Bone marrow (tissue), 2 donors: ENCODE results near the gene NT5DC3.

Source experiments
- DNase-seq, 2 donors: peaks; one replicate each; lab custom pipeline; 2025; lab: John Stamatoyannopoulos, UW

Gene NT5DC3

DNA sequence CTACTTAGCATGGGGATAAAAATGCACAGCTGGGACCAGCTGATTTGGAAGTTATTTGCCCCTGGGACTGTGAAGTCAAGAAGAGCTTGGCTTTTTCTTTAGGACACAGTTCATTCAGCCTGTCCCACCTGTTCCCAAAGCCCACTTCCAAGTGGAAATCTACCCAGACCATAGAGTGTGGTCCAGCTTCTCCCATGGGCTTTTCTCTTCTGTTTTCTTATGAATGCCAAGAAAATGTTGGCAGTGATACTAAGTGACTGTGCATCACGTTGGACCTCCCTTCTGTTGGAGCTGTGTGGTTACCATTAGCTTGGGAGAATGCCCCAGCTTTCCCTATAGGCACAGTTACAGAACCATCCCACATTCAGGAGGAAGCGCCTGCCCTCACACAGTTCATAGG lies 89.4 kb downstream of the NT5DC3 start:
- no peak for DNase-seq

DNA sequence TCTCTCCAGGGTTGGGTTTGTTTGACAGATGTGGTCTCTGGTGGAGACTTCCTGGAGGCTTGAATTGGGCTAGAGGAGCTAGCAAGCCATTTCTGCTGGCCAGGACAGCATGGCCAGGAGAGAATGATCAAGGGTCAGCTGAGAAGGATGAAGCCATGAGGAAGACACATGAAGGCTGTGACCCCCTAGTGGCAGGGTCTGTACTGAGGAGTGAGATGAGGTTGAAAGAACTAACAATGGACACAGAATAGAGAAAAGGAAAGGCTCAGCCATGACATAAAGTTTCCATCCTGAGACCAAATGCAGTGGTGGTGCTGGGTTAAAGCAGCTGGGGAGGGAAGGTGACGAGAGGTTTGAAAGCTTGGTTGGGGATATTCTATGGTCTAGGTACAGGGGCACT lies 89.9 kb downstream of the NT5DC3 start:
- no peak for DNase-seq

DNA sequence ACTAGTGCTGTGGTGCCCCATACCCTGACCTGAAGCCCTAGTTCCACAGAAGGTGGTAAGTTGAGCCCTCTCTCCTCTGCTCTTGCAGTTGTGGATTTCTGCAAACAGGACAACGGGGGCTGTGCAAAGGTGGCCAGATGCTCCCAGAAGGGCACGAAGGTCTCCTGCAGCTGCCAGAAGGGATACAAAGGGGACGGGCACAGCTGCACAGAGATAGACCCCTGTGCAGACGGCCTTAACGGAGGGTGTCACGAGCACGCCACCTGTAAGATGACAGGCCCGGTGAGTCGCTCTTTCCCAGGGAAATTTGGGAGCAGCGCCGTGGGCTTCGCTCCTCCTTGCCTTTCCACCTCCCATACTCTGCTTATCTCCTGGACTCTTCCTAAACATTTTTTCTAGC lies 92.2 kb downstream of the NT5DC3 start:
- no peak for DNase-seq

DNA sequence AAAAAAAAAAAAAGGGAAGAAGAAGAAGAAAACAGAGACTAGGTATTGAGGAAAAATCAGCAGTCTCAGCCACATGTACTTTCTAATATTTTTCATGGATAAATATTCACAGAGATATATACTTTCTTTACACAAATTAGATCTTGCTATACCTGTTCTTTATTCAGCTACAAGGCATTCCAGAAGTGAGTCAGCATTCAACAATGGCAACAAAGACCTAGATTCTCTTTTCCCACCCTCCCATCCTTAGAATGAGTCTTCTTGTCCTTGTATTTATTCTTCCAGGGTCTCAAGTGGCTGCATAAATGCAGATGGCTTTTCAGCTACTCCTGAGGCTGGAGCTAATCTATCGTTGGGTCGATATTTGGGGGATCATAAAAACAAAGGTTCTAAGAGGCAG lies 93.0 kb downstream of the NT5DC3 start:
- no peak for DNase-seq

DNA sequence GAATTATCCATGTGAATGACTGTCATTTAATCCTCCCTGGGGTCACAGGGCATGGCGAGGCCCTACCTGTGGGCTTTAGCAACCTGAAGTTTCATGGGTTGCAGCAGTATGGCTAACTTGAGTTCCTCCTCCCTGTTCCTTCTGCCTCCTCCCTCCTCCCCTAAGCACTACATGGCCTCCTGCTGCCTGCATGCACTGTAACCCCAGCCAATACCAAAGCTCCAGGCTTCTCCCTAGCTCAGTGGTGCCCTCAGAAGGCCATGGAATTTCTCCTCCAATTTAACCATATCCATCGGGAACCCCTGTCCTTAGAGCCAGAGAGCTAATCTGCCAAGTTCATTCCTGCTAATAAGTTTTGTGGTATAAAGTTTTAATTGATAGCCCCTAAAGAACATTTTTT lies 95.1 kb downstream of the NT5DC3 start:
- no peak for DNase-seq

DNA sequence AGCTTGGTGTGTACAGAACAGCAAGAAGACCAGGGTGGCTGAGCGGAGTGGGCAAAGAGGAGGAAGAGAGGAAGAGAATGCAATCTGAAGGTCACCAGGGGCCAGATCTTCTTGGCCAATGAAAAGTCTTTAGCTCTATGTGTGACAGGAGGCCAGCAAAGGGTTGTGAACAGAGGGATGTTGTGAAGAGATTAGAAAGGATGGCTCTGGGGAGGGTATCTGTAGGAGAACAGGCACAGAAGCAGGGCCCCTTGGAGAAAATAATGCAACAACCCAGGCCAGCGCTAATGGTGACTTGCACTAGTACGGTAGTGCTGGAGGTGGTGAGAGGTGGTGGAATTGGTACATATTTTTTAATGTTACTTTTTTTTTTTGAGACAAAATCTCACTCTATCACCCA lies 97.2 kb downstream of the NT5DC3 start:
- no peak for DNase-seq

DNA sequence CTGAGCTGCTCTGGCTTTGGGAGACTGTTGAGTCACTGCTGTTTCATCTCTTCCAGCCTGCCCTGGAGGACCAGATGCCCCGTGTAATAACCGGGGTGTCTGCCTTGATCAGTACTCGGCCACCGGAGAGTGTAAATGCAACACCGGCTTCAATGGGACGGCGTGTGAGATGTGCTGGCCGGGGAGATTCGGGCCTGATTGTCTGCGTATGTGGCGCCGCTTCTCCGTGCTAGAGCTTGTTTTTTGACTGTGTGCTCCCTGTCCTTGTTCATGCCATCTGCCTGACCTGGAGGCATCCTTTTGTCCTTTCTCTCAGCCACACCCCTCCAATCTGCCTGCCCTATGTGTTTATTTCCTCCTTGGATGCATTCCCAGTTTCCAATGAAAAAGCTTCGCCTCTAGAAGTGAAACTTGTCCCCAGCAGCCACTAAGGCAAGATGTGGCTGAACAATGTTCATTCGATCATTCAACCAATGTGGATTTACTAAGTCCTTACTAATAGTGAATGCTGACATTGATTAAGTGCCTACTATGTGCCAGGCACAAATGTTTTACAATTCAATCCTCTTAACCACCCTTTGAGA lies 98.6 kb downstream of the NT5DC3 start:
- DNase-seq: no peak

DNA sequence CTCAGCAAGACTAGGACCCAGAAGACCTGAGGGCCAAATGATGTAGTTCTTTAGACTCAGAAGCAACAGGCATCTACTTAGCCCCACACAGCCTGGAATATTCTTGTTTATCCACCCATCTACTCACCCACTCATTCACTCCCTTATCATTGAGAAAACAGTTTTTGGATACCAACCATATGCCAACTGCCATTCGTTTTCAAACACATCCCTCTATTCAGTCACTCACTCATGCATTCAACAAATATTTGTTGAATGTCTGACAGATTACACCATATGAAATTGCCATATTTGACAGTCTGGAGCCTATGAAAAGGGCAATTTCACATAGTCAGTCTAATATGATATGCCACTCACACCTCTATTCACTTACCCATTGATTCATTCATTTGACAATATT lies 103.2 kb downstream of the NT5DC3 start:
- DNase-seq: no peak

DNA sequence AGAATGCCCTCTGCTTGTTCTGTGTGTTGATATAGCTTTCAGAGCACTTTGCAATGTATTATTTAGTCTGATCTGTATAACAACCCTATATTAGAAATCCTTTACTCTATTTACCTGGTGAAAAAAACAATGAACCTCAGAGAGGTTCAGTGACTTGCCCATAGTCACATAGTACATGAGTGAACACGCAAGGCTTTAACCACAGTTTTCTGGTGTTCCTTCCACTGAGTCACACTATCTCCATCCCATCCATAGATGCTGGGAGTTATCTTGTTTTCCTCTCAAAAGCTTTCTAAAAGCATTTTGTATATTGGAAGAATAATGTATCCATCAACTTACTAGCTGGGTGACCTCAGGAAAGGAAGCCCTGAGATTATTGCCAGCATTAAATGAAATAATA lies 104.5 kb downstream of the NT5DC3 start:
- no peak for DNase-seq

DNA sequence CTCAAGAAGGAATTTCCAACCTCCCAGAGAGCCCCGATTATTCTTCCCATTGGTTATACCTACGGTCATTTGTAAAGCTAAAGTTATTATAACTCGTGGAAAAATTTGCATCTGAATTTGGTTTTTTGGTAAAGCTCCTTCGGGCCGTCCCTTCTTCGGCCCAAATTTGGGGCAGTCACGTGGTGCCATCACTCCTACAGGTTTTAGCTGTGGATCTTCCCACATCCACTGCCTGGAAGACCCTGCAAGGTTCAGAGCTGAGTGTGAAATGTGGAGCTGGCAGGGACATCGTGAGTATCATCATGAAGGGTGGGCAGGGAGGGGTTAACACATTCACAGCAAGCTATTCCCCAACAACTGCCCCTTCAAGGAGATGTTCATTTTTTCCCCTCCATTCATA lies 105.7 kb downstream of the NT5DC3 start:
- DNase-seq: no peak

DNA sequence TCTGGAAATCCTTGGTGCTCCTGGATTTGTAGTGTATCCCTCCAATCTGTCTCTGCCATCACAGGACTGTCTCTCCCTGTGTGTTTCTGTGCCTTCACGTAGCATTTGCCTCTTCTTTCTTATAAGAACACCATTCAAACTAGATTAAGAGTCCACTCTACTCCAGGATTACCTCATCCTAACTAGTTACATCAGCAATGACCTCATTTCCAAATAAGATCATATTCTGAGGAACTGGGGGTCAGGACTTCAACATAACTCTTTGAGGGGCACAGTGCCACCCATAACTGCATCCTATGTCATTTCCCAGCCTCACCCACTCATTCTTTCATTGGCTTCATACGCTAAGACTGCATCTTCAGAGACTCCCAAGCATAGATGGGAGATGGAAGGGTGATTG lies 106.2 kb downstream of the NT5DC3 start:
- no peak for DNase-seq

DNA sequence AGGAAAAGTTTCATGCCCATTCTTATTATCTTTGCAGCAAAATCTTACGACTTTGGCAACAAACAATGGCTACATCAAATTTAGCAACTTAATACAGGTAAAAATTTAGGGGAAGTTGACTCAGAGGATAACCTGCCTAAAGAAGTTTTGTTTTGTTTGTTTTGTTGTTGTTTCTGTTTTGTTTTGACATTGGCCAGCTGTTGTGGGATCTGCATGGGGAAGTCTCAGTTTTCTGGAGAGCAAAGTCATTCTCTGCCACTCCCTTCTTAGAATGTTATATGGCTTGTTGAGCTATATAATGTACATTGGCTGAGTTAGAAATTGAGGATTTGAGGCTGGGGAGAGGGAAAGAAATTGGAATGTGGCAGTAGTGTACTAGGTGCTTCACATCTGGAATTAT lies 109.5 kb downstream of the NT5DC3 start:
- no peak for DNase-seq

DNA sequence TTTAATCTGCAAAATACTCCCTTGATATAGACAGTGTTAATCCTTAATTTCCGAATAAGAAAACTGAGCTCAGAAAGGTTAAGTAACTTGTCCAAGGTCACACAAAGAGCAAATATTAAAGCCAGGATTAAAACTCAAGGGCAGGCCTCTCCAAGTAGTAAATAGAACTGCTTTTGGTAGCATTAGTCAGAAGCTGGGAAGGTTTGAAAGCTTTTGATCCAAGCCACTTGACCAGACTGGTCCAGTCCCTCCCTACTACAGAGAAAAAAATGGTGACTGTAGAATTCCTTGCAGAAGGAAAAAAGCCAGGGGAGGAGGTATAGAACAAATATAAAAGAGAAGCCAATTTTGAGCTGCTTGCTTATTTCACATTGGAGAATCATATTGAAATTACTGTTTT lies 111.5 kb downstream of the NT5DC3 start:
- no peak for DNase-seq

DNA sequence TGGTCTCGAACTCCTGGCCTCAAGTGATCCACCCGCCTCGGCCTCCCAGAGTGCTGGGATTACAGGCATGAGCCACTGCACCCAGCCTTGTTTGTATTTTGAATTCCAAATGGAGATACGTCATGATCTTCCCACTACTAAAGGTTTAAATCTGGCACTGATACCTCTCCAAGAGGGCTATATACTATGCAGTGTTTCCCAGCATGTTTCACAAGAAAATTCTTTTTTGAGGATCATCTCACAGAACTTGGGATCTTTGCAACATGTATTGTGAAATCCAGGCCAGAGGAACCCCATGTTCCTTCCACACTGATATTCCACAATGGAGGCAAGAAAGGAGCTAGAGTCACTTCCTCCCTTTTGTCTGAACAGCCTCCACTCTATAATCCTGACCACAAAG lies 112.7 kb downstream of the NT5DC3 start:
- no peak for DNase-seq

DNA sequence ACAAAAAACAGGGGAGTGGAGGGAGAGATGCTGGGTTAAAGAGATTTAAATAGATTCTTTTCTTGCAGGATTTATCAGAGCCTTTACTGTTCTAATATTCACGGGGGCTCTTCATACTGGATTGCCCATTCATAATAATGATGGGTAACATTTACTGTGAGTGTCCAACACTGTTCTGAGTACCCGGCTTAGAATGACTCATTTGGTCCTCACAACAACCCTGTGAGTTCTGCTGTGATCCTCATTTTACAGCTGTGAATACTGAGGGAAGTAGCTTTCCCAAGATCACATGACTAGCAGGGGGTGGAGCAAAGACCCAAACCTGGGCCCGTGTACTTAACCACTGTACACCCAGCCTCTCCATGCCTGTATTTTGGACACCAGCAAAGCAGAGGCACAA lies 113.4 kb downstream of the NT5DC3 start:
- DNase-seq: no peak

DNA sequence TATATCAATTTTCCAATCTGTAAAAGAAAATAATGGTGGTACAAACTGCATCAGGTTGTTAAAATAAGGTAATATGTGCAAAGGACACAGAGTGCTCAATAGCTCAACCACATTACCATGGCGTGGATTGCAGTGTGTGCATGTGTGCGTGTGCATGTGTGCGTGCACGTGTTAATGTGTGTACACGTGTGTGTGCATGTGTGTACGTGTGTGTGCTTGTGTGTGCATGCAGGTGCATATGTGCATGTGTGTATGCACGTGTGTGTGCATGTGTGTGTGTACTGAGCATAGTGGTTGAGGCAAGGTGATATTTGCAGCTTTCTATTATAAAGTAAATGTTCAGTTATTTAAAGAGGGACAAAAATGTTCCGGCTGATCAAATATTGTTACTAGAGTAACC lies 115.6 kb downstream of the NT5DC3 start:
- no peak for DNase-seq
